Cortex of kidney (tissue), 1 donor: ENCODE results near the gene ARSG.
A peak's percentile ranks its signal among the peaks of the same experiment; 100 is the strongest.
"Not testable (repeated sequence)": the region's sequence is repeated elsewhere in the genome, so short reads cannot be mapped to it uniquely, and the experiment has no call there.

ENCODE experiments used
- DNase-seq: peaks from one replicate; lab custom pipeline; 2025; lab: John Stamatoyannopoulos, UW

Gene ARSG

DNA sequence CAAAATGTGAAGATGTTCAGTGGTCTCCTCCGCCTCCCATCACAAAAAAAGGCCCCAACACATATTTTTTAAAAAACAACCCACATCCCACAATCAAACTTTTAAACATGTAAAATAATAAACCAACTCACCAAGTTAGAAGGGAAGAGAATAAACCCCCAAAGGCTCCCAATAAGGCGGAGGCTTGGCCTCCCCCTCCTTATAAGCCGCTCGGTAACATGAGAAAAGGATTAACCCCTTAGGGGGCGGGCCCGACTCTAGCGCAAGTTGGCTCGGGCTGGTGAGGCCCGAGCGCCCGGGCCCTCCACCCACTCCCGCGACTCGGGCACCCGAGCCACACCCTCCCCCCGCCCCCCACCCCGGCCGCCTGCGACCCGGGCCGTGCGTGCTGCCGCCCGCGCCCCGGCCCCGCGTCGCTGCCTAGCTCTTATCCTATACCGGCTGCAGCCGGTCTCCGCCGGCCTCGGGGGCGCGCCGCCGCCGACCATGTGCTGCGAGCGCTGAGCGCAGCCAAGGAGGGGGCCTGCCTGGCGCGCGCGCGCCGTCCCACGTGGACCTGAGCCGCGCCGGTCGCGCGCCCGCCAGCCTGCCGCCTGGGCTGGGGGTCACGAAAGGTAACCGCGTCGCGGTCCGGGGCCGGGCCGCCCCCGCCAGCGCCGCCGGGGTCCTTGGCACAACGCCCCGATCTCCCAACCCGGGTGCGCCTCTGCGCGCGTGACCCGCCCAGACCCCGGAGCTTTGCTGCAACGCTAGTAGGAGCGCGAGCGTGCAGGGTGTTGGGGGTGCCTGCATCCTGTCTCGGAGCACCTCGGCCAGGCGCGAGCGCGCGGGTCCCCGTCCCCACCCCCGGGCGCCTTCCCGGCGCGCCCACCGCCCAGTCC is at the start of gene ARSG, which contains the start of gene SLC16A6:
TSS of gene ARSG (plus strand) at position 541 of the 881 bp plus-strand sequence. CDS start 15,999 bp downstream, outside the sequence.
TSS of gene SLC16A6 (minus strand) at position 173 of the 881 bp plus-strand sequence. CDS start 12,807 bp downstream, outside the sequence.
- no peak for DNase-seq

DNA sequence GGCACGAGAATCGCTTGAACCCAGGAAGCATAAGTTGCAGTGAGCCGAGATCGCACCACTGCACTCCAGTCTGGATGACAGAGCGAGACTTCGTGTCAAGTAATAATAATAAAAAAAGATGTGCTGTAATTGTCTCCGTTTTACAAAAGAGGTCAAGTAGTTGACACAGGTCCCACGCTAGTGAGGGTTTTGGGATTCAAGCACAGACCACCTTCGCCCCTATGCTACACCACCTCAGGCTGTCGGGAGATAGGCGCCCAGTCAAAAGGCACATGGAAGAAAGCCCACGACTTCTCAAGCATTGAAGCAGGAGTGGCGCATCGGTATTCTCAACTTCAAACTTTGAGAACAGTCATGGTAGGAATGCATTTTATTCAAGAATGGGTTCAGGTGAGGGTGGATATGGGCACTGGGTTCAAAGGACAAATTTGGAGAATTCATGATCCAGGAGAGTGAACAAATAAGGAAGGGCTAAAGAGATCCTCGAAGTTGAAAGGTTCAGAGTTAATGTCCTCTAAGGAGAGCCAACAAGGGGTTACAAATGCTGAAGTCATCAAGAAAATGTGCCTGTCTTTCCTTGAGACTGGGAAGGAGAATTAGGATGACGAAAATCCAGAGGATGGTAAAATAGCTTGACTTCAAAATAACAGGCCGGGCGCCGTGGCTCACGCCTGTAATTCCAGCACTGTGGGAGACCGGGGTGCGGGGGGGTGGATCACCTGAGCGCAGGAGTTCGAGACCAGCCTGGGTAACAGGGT is 44.8 kb upstream of the ARSG start:
- no peak for DNase-seq

DNA sequence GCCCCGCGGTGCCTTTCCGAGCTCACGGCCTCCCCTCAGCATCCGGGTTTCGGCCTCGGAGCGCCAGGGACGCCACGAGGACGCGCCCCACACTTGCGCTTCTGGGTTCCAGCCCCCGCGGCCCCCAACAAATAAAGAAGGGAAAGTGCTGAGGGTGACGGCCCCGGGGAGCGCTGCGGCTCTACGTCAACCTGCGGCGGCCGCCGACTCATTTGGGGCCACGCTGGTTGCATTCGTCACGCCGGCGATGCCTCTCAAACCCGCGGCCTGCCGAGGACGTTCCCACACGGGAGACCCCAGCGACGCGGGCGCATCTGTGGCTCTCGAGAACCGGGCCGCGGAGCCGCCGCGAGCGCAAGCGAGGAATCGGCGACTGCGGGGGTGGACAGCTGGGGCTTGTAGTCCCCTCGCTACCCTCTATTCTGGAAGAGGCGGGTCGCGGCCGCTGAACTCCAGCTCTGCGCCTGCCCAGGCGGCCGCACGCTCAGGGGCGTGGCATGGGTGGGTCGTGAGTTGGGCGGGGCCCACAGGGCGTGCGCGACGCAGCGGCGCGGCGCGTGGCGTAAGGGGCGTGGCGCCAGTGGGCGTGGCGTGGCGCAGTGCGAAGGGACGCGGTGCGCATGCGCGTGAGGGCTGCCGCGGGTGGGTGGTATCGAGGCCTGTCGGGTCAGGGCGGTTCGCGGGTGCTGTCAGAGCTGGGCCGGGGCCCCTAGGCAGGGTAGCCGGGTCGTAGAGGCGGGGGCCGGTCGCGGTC is 43.7 kb upstream of the ARSG start, which contains the start of gene AMZ2:
TSS of gene AMZ2 (plus strand) at position 599 of the 754 bp plus-strand sequence. CDS start 2,145 bp downstream, outside the sequence.
- peak; percentile 94 for DNase-seq

DNA sequence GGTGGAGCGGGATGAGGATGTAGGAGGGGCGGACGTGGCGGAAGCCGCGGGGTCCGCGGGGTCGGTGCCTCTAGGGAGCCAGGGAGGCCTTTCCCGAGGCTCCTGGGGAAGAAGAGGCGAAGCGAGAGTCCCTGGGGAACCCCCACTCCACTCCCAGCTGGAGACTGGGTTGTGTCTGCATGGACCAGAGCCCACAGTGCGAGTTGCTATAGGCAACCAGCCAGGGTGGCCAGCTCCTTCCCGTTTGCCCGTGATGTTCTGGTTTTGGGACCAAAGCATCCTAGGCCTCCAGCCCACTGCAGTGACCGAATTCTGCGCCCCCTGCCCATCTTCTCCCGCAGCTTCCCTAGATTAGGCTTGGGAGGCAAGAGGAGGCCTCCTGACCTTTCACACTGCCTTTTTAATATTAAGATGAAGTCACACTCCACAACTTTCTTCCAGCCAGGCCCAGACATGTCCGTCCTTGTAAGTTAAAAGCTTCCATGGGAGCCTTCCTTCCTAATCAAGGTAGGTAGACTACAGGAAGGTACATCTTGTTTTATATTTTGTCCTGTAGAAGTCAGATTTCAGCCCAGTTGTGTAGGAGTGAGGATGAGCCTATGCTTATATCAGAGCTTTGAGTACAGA is 43.0 kb upstream of the ARSG start:
- DNase-seq = no peak

DNA sequence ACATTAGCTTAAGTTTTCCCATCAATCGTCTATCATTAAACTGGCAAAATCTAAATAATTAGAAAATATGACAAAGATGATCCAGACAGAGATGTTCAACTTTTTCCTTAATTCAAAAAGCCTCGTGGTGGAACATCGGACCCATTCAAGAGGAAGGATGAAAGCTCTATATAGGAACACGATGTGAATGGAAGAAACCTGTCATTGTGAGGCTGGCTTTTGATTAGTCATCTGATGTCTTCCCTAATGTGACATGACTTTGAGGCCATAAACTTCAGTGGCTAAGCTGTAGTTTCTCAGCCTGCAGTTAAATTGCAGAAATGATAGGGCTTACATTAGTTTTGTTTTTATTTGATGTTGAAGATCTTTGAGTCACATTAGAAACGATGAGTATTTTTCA is 42.4 kb upstream of the ARSG start:
- no peak for DNase-seq

DNA sequence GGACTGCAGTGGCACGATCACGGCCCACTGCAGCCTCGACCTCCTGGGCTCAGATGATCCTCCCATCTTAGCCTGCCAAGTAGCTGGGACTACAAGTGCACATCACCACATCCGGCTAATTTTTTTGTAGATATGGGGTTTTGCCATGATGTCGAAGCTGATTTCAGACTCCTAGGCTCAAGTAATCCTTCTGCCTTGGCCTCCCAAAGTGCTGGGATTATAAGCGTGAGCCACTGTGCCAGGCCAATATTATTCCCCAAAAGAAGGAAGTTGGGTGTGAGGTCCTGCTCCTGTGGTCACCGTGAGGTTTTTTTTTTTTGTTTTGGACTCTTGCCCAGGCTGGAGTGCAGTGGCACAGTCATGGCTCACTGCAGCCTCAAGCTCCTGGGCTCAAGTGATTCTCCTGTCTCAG is 41.9 kb upstream of the ARSG start:
- DNase-seq = no peak

DNA sequence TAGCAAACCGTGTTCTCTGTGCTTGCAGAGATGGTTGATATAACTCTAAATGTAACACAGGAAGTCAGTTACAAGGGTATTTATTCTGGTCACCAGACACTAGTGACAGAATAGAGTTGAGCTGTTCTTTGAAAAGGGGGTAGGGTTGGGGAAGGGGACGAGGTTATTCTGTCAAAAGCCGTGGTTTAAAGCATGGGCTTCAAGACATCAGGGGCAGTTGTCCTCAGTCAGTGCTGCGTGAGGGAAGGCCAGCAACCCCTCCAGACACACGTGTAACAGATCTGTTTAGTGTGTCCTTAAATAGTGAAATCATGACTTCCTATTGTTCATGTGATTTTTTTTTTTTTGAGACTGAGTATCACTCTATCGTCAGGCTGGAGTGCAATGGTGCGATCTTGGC is 37.9 kb upstream of the ARSG start:
- not testable (repeated sequence) for DNase-seq

DNA sequence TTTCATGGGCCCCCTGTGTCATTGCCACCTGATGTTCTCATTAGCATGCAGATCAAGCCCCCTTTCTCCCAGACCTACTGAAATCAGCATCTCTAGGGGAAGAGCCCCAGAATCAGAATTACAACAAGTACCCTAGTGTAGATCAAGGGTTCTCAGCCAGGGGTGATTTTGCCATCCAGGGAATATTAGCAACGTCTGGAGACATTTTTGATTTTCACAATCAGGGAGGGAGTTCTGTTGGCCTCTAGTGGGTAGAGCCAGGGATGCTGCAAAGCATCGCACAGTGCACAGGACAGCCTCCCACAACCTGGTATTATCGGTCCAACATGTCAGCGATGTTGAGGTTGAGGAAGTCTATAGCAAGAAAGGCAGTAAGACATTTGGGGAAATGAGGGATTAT is 36.1 kb upstream of the ARSG start:
- DNase-seq = no peak

DNA sequence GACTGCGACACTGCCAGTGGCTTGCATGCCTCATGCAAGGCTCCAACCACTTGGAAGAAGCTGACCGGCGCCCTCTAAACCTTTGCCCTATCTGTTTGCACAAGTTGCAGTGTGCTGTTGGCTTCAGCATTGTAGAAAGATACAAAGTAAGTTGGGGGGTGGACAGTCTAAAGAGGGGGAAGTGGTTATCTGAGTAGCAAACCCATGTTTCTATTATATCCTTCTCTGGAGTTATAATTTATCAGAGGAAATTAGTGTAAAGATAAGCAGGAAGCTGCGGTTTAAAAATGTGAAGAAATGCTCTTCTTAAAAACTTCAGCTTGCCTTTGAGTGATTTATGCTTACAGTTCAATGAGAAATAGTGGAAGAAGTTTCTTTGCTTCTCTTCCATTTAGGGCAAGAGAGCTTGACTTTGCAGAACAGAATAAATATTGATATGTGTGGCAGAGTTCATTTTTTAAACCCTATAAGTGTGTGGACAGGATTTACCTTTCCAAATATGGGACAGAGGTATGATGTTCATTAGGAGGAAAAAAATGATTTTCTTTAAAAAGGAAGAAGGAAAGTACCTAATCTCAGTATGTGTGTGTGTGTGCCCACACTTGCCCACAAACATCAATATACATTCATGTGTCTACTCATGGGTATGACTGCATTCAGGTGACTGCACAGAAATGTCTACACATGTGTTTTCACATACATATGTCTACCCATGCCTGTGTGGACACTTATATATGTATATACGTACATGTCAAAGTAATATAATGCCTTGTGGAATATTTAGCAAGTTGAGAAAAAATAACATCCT is 35.4 kb upstream of the ARSG start:
- no peak for DNase-seq

DNA sequence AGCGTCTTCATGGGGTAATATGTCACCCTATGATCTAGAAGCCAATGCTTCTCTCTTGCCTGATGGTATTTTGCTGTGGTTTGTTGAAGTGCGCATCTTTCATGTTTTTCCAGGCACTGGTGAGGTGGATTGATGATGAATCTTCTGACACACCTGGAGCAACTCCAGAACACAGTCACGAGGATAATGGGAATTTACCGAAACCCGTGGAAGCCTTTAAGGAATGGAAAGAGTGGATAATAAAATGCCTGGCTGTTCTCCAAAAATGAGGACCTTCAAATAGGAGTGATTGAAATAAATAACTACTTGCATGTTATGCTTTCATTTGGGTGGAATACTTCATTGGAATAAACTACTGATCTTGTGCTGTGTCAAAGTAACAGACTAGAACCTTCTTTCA is 34.6 kb upstream of the ARSG start:
- DNase-seq = not testable (repeated sequence)

DNA sequence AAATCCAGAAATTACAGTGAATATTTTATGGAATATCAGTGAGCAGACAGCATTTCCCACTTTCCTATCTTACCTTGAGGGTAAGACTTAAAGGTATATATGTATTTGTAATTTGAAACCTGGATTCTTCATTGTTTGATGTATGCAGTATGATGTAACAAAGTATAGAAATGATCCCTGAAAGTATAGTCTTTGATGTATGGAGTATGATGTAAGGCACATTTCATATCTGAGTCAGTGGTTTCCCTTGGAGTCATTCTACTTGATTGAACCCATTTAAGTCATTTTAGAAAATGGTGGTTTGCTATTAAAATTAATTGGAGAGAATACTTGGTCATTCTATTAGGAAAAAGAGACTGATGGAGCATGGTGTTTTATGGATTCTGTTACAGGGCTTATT is 33.4 kb upstream of the ARSG start:
- DNase-seq = no peak

DNA sequence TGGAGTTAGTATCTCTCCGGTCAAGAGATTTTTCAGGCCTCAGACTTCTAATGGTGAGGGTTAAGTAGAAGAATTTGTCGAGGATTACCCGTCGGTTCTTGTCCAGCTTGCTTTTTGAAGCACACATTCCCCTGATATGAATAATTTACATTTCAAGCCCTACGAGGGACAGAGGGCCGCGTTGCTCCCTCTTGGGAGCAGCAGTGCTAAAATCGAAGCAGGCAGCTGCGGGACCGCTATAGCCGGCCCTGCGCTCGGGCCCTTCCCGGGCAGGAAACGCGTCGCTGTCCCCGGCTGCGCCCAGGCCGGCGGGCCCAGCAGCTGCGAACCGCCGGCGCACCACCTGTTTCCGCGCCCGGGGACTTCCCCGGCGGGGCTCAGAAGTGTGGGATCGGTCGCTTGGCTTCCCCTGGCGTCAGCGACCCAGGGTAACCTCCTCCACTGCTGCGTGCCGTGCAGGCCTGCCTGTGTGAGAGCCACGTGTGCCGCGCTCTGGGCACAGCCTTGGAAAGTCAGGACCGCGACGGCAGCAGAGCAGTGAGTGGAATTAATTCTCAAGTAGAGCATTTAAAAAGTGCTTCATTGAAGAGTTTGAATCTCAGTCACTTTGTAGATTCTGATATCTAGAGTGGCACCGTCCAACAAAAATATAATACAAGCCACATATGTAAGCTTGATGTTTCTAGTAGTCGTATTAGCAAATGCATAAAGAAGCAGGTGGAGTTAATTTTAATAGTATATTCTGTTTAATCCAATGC is 32.2 kb upstream of the ARSG start:
- peak; percentile 23 for DNase-seq

DNA sequence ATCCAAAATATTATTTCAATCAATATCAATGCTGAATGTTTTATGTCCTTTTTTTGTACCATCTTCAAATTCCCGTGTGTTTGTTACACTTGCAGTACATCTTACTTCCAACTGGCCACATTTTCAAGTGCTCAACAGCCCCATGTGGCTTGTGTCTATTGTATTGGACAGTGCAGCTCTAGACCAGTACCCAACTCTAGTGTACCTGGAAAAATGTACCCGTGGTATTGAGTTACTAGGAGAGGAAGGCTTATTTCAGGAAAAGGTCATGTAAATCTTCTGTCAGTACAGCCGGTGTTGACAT is 31.7 kb upstream of the ARSG start:
- DNase-seq = not testable (repeated sequence)

DNA sequence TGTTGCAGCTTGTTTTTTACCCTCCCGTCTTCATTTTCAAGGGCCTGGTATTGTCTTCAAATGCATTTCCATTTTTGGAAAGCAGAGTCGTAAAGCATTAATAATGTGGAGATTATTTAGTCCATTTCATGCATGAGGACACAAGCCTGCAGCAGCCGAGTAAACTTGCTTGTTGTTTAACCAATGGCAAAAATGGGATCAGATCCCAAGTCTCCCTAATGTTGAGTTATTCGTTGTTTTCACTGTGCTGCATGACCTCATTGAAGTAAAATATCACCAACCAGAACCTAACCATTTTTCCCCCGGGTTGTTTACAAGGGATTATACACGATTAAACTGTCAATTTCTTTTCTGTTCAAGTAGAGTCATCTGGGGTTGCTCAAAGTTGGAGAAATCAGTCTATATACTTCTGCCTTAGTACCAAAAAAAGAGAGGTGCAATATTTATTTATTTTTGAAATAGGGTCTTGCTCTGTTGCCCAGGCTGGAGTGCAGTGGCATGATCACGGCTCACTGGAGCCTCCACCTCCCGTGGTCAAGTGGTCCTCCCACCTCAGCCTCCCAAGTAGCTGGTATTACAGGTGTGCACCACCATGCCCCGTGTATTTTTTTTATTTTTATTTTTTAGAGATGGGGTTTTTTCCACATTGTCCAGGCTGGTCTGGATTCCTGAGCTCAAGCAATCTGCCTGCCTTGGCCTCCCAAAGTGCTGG is 31.1 kb upstream of the ARSG start:
- no peak for DNase-seq

DNA sequence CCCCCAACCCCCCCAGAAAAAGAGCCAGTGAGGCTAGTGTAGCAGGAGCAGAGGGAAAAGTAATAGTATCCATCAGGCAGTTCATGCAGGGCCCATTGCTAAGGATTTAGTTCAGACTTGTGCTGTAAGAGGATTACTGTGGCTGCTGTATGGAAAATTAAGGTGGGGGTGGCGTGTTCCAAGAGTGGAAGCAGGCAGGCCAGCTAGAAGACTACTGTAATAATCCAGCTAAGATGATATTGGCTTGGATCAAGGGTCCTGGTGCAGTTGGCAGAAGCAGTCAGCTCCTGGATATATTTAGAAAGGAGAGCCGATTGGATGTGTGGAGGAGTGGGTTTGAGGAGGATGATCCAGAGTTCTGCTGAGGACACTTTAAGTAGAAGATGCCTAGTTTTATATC is 28.8 kb upstream of the ARSG start:
- DNase-seq = not testable (repeated sequence)

DNA sequence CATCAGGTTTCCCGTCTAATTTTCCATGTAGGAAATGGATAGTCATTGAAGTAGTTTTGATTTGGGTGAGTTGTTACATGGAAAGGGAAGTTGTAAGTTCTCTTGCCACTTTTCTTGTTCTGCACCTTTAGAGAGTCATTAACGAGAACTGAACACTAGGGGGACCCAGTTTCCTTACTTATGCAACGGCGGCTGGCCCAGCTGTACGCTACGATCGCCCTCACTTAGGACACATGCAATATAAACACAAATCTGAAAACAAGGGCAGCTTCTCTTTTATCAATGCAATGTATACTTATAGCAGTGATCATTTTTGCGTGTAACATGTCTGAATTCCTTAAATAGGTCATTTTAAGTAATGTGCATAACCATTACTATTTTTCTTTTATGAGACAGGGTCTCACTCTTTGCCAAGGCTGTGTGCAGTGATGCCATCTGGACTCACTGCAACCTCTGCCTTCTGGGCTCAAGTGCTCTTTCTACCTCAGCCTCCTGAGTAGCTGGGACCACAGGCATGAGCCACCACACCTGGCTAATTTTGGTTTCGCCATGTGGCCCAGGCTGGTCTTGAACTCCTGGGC is 28.1 kb upstream of the ARSG start:
- not testable (repeated sequence) for DNase-seq

DNA sequence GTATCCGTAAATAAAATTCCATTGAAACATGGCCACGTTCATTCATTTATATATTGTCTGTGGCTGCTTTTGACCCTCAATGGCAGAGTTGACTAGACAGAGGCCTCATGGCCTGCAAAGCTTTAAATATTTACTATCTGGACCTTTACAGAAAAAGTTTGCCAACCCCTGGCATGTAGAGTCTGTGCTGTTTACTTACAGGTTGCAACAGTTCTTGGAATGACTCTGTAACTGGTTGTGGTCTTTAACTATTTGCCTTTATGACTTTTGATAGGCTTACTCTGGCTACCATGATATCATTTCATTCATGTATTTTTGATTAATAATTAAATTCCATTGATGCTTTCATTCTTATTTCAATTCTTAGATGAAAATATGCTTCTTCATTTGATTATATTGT is 25.5 kb upstream of the ARSG start:
- not testable (repeated sequence) for DNase-seq

DNA sequence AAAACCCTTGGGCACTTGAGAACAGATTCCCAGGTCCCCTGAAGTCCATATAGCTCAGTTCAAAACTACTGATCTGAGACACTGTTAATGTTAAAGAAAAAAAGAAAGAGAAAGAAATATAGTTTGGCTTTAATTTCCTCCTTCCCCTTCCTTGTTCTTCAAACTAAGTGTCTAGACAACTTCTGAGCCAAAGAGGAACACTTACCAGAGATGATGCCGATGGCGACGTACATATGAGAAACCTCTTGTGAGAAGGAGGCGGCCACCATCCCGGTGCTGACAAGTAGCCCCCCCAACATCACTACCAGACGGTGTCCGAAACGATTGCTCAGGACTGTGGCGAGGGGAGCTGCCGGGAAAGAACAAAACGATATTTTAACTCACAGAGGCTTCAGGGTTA is 17.6 kb upstream of the ARSG start:
- DNase-seq = no peak

DNA sequence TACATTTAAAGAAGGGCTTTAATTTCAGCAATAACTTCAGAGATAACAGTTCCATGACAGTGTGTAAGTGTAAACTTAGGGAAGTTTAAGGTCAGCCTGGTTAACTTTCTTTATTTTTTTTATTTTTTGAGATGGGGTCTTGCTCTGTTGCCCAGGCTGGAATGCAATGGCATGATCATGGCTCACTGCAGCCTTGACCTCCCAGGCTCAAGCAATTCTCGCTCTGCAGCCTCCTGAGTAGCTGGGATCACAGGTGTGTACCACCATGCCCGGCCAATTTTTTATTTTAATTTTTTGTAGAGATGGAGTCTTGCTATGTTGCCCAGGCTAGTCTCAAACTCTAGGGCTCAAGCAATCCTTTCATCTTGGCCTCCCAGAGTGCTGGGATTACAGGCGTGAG is 15.0 kb upstream of the ARSG start:
- not testable (repeated sequence) for DNase-seq
